HG02763 (cell line): ENCODE data around the gene HK3.

Experiments used
- ATAC-seq: cut with Tn5 transposase; IDR thresholded peaks from one replicate; pipeline ENCODE4 v1.9.1; 2021; ENCODE audit warnings: mild to moderate bottlenecking, moderate library complexity; ENCODE audit not compliant: unreplicated experiment

HK3 gene

GRCh38 chr5:176870110-176870591, 29.0 kb downstream of the HK3 start:
- ATAC-seq = no peak

GRCh38 chr5:176869501-176870109, 29.5 kb downstream of the HK3 start:
- no peak for ATAC-seq

GRCh38 chr5:176868731-176869130, 30.4 kb downstream of the HK3 start:
- ATAC-seq = no peak

- ATAC-seq = no peak
Observed at GRCh38 chr5:176868126-176868525, 31.0 kb downstream of the HK3 start.

- ATAC-seq = no peak
Observed at GRCh38 chr5:176866707-176867310, 32.3 kb downstream of the HK3 start.

- ATAC-seq = no peak
Observed at GRCh38 chr5:176865964-176866363, 33.2 kb downstream of the HK3 start.

GRCh38 chr5:176864755-176865154, 34.4 kb downstream of the HK3 start:
- ATAC-seq = no peak

GRCh38 chr5:176863765-176864098, 35.4 kb downstream of the HK3 start:
- no peak for ATAC-seq

GRCh38 chr5:176863041-176863764, 35.9 kb downstream of the HK3 start:
- no peak for ATAC-seq

GRCh38 chr5:176862330-176862995, 36.7 kb downstream of the HK3 start:
- no peak for ATAC-seq

GRCh38 chr5:176861276-176861675, 37.9 kb downstream of the HK3 start:
- ATAC-seq = no peak

- no peak for ATAC-seq
Observed at GRCh38 chr5:176860381-176860780, 38.8 kb downstream of the HK3 start.

- ATAC-seq = no peak
Observed at GRCh38 chr5:176859916-176860315, 39.2 kb downstream of the HK3 start.

- no peak for ATAC-seq
Observed at GRCh38 chr5:176857894-176858273, 41.3 kb downstream of the HK3 start.

- no peak for ATAC-seq
Observed at GRCh38 chr5:176857216-176857893, 41.8 kb downstream of the HK3 start.

- no peak for ATAC-seq
Observed at GRCh38 chr5:176856746-176857145, 42.4 kb downstream of the HK3 start.

- ATAC-seq = no peak
Observed at GRCh38 chr5:176855598-176855997, 43.5 kb downstream of the HK3 start.

GRCh38 chr5:176854164-176854563, 45.0 kb downstream of the HK3 start:
- no peak for ATAC-seq

- ATAC-seq = no peak
Observed at GRCh38 chr5:176853151-176853778, 45.9 kb downstream of the HK3 start.

- no peak for ATAC-seq
Observed at GRCh38 chr5:176851871-176852658, 47.1 kb downstream of the HK3 start.
